ENCODE measurements around the gene EPX. TPM values are rescaled to one million over a fixed set of nuclear protein-coding genes. Genes with fewer than 3 reads are reported as not detected.
A peak's percentile ranks its signal among the peaks of the same experiment; 100 is the strongest.

Gene EPX
- total RNA-seq, 2 experiments from 2014 or later, result not detected

DNA sequence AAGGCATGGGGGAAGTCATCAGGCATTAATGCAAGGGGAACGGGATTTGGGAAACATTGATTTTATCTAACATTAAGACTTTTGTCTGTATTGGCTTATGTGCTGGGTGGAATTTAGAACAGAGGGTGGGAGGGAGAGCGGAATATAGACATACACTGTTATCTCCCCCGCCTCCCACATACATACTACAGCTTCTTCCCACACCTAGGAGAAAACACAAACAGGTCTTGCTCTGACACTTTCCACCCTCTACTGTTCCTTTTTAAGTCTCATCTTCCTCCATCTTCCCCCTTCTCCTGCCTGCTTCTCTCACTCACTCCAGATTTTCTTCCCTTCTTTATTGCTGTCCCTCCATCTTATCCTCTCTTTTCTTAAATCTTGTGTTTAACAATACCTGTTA lies 43.9 kb upstream of the EPX start:
- H3K27me3 Mint-ChIP-seq, result no peaks in the 10 kb centered on the region
- H3K36me3 Mint-ChIP-seq (ENCODE audit: low read depth), result peaks cover 72% of the 10 kb centered on the region
- Histone ChIP-seq H3K36me3 (ENCODE audit: insufficient read depth, low read length) (no peaks in the 10 kb centered on the region), H3K27me3 (ENCODE audit: control insufficient read depth in 1 of 2, insufficient read depth in 2 of 2, low read length in 2 of 2) (no peaks in the 10 kb centered on the region), H3K4me3 (ENCODE audit: low read length) (no peak overlapping the region), H3K9me3 (ENCODE audit: control insufficient read depth in 1 of 2, insufficient read depth in 1 of 2, low read length in 2 of 2) (peaks cover 6 to 22% of the 10 kb centered on the region in 2 experiments), H3K4me1 (ENCODE audit: insufficient read depth, low read length) (peaks cover 28% of the 10 kb centered on the region), H3K27ac (ENCODE audit: low read depth in 1 of 2, low read length in 2 of 2) (no peak overlapping the region)
- ChIA-PET POLR2A (no interaction called here), CTCF (no interaction called here)
- H3K27ac Mint-ChIP-seq, result no peak overlapping the region
- no peak overlapping the region for H3K4me3 Mint-ChIP-seq
- H3K9me3 Mint-ChIP-seq, result peaks cover 29% of the 10 kb centered on the region
- ATAC-seq (ENCODE audit: poor library complexity) (no peak), DNase-seq (no peak)
- peaks cover 56% of the 10 kb centered on the region for H3K4me1 Mint-ChIP-seq (ENCODE audit: low read depth)
- TF ChIP-seq, protein P1, sequence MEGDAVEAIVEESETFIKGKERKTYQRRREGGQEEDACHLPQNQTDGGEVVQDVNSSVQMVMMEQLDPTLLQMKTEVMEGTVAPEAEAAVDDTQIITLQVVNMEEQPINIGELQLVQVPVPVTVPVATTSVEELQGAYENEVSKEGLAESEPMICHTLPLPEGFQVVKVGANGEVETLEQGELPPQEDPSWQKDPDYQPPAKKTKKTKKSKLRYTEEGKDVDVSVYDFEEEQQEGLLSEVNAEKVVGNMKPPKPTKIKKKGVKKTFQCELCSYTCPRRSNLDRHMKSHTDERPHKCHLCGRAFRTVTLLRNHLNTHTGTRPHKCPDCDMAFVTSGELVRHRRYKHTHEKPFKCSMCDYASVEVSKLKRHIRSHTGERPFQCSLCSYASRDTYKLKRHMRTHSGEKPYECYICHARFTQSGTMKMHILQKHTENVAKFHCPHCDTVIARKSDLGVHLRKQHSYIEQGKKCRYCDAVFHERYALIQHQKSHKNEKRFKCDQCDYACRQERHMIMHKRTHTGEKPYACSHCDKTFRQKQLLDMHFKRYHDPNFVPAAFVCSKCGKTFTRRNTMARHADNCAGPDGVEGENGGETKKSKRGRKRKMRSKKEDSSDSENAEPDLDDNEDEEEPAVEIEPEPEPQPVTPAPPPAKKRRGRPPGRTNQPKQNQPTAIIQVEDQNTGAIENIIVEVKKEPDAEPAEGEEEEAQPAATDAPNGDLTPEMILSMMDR (IDR thresholded peaks at IDR 0.05), result no peak
- intact Hi-C loops (cut with DNase I, micrococcal nuclease), result no loop called here

DNA sequence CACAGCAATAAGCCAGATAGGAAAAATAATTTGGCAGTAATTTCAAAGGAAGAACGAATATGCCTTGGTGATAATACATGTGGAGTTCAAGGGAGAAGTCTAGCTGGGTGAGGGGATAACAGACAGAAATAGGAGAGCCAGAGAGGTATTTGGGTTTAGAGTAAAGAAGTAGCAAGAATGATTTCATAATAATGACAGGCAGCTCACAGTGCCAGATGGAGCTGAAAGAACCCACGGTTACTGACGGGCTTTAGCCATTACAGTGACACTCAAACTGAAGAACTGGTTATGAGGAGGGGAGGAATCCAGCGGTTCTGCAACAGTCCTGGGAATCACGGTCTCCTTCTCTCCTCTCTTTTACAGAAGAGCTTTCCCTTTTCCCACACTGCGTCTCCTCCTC lies 42.1 kb upstream of the EPX start:
- Mint-ChIP-seq H3K9me3 (peaks cover 27% of the 10 kb centered on the region), H3K4me1 (ENCODE audit: low read depth) (peaks cover 73% of the 10 kb centered on the region), H3K27me3 (no peaks in the 10 kb centered on the region), H3K27ac (peak overlapping the region; percentile 25), H3K36me3 (ENCODE audit: low read depth) (peaks cover 58% of the 10 kb centered on the region), H3K4me3 (no peak overlapping the region)
- intact Hi-C loops (cut with DNase I, micrococcal nuclease), result no loop called here
- H3K27me3 ChIP-seq (ENCODE audit: control insufficient read depth in 1 of 2, insufficient read depth in 2 of 2, low read length in 2 of 2), result no peaks in the 10 kb centered on the region
- ATAC-seq (ENCODE audit: poor library complexity) (no peak), DNase-seq (no peak)
- no peak overlapping the region for H3K4me3 ChIP-seq (ENCODE audit: low read length)
- POLR2A ChIA-PET, result interaction anchor here (1.6 kb wide), 1 partner anchor 300 kb away, joined by 4 read pairs; the partner anchor contains the start of gene MRPS23
- CTCF ChIA-PET, result no interaction called here
- peaks cover 46% of the 10 kb centered on the region for H3K4me1 ChIP-seq (ENCODE audit: insufficient read depth, low read length)
- no peak overlapping the region for H3K27ac ChIP-seq (ENCODE audit: low read depth in 1 of 2, low read length in 2 of 2)
- peaks cover 0 to 6% of the 10 kb centered on the region in 2 experiments for H3K9me3 ChIP-seq (ENCODE audit: control insufficient read depth in 1 of 2, insufficient read depth in 1 of 2, low read length in 2 of 2)
- TF ChIP-seq, protein P1 (IDR thresholded peaks at IDR 0.05), result no peak
- no peaks in the 10 kb centered on the region for H3K36me3 ChIP-seq (ENCODE audit: insufficient read depth, low read length)

DNA sequence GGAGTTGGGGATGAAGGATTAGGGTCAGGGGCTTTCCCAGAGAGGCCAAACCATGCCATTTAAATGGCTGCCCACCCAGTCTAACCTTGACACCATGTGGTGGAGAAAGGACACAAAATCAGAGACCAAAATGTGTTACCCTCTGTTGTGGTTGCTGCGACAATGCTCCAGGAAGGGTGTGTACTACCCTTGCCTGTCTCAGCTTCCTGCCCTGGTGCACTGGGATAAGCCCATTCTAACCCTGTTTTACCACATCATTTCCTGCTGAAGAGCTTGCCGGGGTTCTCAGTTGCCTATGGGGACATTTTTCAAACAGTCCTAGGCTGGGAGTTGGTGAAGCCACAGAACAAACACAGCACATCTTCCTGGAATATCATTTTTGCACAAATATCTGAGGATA lies 39.5 kb upstream of the EPX start:
- intact Hi-C loops (cut with DNase I, micrococcal nuclease), result loop anchor here in 1 of 2 experiments (2.0 kb wide), 1 partner anchor 20 kb away; no protein-coding TSS in a partner anchor

More for the DNA sequence above, 39.5 kb upstream of the EPX start:
- Mint-ChIP-seq H3K27ac (peak overlapping the region; percentile 92), H3K4me1 (ENCODE audit: low read depth) (peaks cover 88% of the 10 kb centered on the region), H3K36me3 (ENCODE audit: low read depth) (peaks cover 39% of the 10 kb centered on the region), H3K9me3 (peaks cover 16% of the 10 kb centered on the region), H3K27me3 (no peaks in the 10 kb centered on the region), H3K4me3 (peak overlapping the region; percentile 73)
- DNase-seq (peak; percentile 42 to 94 (median 62)), ATAC-seq (ENCODE audit: poor library complexity) (peak; percentile 86)
- Histone ChIP-seq H3K27ac (ENCODE audit: low read depth in 1 of 2, low read length in 2 of 2) (peak overlapping the region; percentile 64 to 82), H3K36me3 (ENCODE audit: insufficient read depth, low read length) (no peaks in the 10 kb centered on the region), H3K27me3 (ENCODE audit: control insufficient read depth in 1 of 2, insufficient read depth in 2 of 2, low read length in 2 of 2) (no peaks in the 10 kb centered on the region), H3K9me3 (ENCODE audit: control insufficient read depth in 1 of 2, insufficient read depth in 1 of 2, low read length in 2 of 2) (no peaks in the 10 kb centered on the region), H3K4me1 (ENCODE audit: insufficient read depth, low read length) (peaks cover 70% of the 10 kb centered on the region), H3K4me3 (ENCODE audit: low read length) (no peak overlapping the region)
- CTCF ChIA-PET, result no interaction called here
- POLR2A ChIA-PET, result interaction anchor here (0.7 to 2.8 kb wide), 11 partner anchors 10 to 303 kb away, joined by 3 to 21 read pairs (median 6); partner anchors contain the start of genes DYNLL2, MRPS23, OR4D2 and SRSF1
- TF ChIP-seq, protein P1 (IDR thresholded peaks at IDR 0.05), result no peak
